ENCODE data around the gene MACROD1.

- TF ChIP-seq CTCF (IDR thresholded peaks at IDR 0.05) (peak; percentile 88 to 95 (median 90)), POLR2A (IDR thresholded peaks at IDR 0.05) (no peak)
Measured at GRCh38 chr11:64148226-64148916, 17.5 kb downstream of the MACROD1 start.
